ENCODE data around the gene RTN4. TPM values are rescaled to one million over a fixed set of nuclear protein-coding genes. Genes with fewer than 3 reads are reported as not detected.

RTN4 gene
- total RNA-seq, 1 donor from 2014 or later, result 819 TPM

DNA sequence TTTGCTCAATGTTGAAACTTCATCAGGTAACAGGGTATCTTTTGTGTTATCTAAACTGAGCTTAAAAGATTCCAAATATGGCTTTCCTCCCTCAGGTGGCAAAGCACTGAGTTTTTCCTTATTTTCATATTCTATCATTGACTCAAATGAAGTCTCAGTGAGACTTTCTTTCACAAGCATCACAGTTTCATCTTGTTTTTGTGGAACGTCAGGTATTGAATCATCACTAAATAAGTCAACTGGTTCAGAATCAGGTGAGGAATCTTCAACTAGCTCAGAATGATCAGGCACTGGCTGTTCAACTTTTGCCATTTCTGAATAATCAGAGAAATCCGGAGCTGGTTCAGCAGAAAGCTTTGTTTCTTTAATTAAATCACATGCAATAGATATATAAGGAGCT lies 24.6 kb downstream of the RTN4 start:
- no peak overlapping the region for H3K27ac Mint-ChIP-seq (ENCODE audit: unreplicated experiment)
- no peak for DNase-seq (ENCODE audit: low spot score)
- peaks cover 12% of the 10 kb centered on the region for H3K4me1 Mint-ChIP-seq (ENCODE audit: low read depth)
- no peaks in the 10 kb centered on the region for H3K36me3 Mint-ChIP-seq (ENCODE audit: low read depth)
- no peaks in the 10 kb centered on the region for H3K27me3 Mint-ChIP-seq (ENCODE audit: low read depth)
- H3K9me3 Mint-ChIP-seq (ENCODE audit: low read depth), result no peaks in the 10 kb centered on the region
- TF ChIP-seq, protein P1, sequence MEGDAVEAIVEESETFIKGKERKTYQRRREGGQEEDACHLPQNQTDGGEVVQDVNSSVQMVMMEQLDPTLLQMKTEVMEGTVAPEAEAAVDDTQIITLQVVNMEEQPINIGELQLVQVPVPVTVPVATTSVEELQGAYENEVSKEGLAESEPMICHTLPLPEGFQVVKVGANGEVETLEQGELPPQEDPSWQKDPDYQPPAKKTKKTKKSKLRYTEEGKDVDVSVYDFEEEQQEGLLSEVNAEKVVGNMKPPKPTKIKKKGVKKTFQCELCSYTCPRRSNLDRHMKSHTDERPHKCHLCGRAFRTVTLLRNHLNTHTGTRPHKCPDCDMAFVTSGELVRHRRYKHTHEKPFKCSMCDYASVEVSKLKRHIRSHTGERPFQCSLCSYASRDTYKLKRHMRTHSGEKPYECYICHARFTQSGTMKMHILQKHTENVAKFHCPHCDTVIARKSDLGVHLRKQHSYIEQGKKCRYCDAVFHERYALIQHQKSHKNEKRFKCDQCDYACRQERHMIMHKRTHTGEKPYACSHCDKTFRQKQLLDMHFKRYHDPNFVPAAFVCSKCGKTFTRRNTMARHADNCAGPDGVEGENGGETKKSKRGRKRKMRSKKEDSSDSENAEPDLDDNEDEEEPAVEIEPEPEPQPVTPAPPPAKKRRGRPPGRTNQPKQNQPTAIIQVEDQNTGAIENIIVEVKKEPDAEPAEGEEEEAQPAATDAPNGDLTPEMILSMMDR (IDR thresholded peaks at IDR 0.05), result no peak
- H3K4me3 Mint-ChIP-seq (ENCODE audit: unreplicated experiment), result no peak overlapping the region

DNA sequence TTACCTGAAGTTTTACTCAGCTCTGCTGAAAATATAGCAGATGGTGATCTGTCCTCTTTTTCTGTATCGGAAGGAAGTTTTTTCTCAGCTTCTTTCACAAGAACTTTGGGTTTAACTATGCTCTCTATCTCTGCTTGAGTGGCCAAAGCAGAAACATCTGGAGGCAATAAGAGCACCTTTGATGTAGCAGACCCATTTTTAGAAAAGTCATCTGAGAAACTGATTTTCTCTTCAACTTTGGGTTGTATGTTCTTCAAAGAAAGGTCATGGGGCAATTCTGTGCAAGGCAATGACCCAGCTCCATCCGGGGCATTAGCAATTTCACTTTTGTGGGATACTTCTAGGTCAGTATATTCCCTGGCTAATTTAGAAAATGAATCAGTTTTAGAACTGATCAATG lies 25.2 kb downstream of the RTN4 start:
- Mint-ChIP-seq H3K27ac (ENCODE audit: unreplicated experiment) (peak overlapping the region; percentile 5), H3K4me3 (ENCODE audit: unreplicated experiment) (no peak overlapping the region), H3K36me3 (ENCODE audit: low read depth) (peaks cover under 1% of the 10 kb centered on the region), H3K4me1 (ENCODE audit: low read depth) (peaks cover 11% of the 10 kb centered on the region), H3K27me3 (ENCODE audit: low read depth) (no peaks in the 10 kb centered on the region), H3K9me3 (ENCODE audit: low read depth) (no peaks in the 10 kb centered on the region)
- TF ChIP-seq, protein P1 (IDR thresholded peaks at IDR 0.05), result no peak
- no peak for DNase-seq (ENCODE audit: low spot score)

DNA sequence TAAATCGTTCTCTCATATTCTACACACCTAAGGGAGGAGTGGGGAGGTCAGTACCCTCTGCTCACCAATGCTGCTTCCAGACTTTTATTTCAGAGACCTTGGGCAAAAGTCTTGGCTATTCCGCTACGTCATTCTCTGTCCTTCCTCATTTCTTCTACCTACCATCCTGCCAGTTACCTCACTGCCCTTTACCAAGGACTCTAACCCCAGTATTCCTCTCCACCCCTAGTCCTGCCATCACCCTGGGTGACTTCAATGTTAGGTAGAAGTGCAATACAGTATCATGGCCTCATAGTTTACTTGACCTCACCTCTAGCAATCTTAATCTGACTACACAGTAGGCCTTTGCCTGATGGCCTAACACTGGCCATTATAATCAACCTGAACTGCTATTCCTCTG lies 27.8 kb downstream of the RTN4 start:
- peaks cover 37% of the 10 kb centered on the region for H3K4me1 Mint-ChIP-seq (ENCODE audit: low read depth)
- H3K27ac Mint-ChIP-seq (ENCODE audit: unreplicated experiment), result no peak overlapping the region
- H3K36me3 Mint-ChIP-seq (ENCODE audit: low read depth), result peaks cover 6% of the 10 kb centered on the region
- DNase-seq (ENCODE audit: low spot score), result no peak
- TF ChIP-seq, protein P1 (IDR thresholded peaks at IDR 0.05), result no peak
- no peaks in the 10 kb centered on the region for H3K9me3 Mint-ChIP-seq (ENCODE audit: low read depth)
- no peak overlapping the region for H3K4me3 Mint-ChIP-seq (ENCODE audit: unreplicated experiment)
- H3K27me3 Mint-ChIP-seq (ENCODE audit: low read depth), result no peaks in the 10 kb centered on the region

DNA sequence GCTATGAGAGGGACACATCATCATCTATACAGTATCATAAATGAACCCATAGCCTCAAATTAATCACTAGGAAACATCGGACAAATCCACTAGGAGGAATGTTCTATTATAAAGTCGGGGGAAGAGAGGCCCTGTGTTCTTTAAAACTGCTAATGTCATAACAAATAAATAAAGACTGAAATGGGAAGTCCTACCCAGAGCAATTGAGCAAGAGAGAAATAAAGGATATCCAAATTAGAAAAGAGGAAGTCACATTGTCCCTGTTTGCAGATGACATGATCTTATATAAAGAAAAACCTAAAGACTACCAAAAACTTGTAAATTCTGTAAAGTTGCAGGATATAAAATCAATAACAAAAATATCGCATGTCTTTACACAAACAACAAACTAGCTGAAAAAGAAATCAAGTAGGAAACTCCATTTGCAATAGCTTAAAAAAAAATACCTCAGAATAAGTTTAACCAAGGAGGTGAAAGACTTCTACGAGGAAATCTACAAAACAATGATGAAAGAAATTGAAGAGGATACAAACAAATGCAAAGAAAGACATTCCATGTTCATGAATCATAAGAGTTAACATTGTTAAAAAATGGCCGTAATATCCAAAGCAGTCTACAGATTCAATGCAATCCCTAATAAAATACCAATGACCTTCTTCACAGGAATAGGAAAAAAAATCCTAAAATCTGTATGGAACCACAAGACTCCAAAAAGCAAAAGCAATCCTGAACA lies 30.6 kb downstream of the RTN4 start:
- Mint-ChIP-seq H3K27ac (ENCODE audit: unreplicated experiment) (peak overlapping the region; percentile 57), H3K4me3 (ENCODE audit: unreplicated experiment) (no peak overlapping the region), H3K27me3 (ENCODE audit: low read depth) (no peaks in the 10 kb centered on the region), H3K9me3 (ENCODE audit: low read depth) (no peaks in the 10 kb centered on the region), H3K4me1 (ENCODE audit: low read depth) (peaks cover 53% of the 10 kb centered on the region), H3K36me3 (ENCODE audit: low read depth) (peaks cover 7% of the 10 kb centered on the region)
- TF ChIP-seq, protein P1 (IDR thresholded peaks at IDR 0.05), result no peak
- DNase-seq (ENCODE audit: low spot score), result no peak

DNA sequence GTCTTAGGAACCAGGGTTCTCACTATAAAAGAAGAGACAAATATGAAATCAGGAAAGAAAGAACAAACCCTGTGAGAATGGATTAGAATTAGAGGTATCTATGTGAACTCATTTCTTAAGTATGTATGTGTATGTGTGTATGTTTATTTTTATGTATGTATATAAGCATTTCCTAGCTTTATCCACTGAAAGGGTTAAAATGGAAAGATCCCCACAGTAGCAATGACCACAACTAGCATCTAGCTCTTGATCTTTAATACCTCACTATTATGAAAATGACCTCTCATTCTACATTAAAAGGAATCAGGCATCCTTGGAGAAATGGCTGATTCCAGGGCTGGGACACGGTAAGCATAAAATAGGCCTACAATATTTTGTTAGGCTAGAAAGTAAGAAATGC lies 31.6 kb downstream of the RTN4 start:
- TF ChIP-seq, protein P1 (IDR thresholded peaks at IDR 0.05), result no peak
- no peak for DNase-seq (ENCODE audit: low spot score)
- Mint-ChIP-seq H3K27ac (ENCODE audit: unreplicated experiment) (peak overlapping the region; percentile 64), H3K27me3 (ENCODE audit: low read depth) (no peaks in the 10 kb centered on the region), H3K4me3 (ENCODE audit: unreplicated experiment) (no peak overlapping the region), H3K36me3 (ENCODE audit: low read depth) (peaks cover 7% of the 10 kb centered on the region), H3K4me1 (ENCODE audit: low read depth) (peaks cover 63% of the 10 kb centered on the region), H3K9me3 (ENCODE audit: low read depth) (no peaks in the 10 kb centered on the region)

Data from chondrocyte (in vitro differentiated cells).